ENCODE measurements around the gene CNTF. TPM values are rescaled to one million over a fixed set of nuclear protein-coding genes. Genes with fewer than 3 reads are reported as not detected.

The CNTF gene
- total and polyA plus RNA-seq, 9 donors: 0.22 to 2.0 (median 0.87) TPM

DNA sequence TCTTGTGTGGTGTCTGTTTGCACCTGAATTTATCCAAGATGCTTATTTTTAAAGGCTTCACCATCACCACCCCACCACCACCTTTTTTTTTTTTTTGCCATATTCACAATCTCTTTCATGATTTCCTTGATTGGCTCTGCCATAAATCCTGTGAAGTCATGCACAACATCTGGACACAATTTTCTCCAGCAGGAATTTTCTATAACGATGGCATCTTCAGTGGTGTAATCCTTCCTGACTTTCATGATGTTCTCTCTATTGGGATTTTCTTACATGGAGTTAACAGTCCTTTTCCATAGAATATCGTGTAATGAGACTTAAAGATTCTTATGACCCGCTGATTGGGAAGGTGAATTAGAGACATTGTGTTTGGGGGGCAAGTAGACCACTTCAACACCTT, 25.8 kb upstream of the CNTF start:
- Histone ChIP-seq H3K27me3 (no peaks in the 10 kb centered on the region), H3K4me3 (no peak overlapping the region), H3K9me3 (no peaks in the 10 kb centered on the region), H3K4me1 (ENCODE audit: insufficient read depth) (no peaks in the 10 kb centered on the region), H3K36me3 (no peaks in the 10 kb centered on the region), H3K27ac (no peak overlapping the region)
- 80 to 84% (median 82%) methylated on average over 3 of the region's 3 CpGs for WGBS, 3 donors
- no peak for TF ChIP-seq EP300 (IDR thresholded peaks at IDR 0.05)
- TF ChIP-seq, protein P1, sequence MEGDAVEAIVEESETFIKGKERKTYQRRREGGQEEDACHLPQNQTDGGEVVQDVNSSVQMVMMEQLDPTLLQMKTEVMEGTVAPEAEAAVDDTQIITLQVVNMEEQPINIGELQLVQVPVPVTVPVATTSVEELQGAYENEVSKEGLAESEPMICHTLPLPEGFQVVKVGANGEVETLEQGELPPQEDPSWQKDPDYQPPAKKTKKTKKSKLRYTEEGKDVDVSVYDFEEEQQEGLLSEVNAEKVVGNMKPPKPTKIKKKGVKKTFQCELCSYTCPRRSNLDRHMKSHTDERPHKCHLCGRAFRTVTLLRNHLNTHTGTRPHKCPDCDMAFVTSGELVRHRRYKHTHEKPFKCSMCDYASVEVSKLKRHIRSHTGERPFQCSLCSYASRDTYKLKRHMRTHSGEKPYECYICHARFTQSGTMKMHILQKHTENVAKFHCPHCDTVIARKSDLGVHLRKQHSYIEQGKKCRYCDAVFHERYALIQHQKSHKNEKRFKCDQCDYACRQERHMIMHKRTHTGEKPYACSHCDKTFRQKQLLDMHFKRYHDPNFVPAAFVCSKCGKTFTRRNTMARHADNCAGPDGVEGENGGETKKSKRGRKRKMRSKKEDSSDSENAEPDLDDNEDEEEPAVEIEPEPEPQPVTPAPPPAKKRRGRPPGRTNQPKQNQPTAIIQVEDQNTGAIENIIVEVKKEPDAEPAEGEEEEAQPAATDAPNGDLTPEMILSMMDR (IDR thresholded peaks at IDR 0.05): no peak
- intact Hi-C loops (cut with DNase I): no loop called here
- no peak for DNase-seq

DNA sequence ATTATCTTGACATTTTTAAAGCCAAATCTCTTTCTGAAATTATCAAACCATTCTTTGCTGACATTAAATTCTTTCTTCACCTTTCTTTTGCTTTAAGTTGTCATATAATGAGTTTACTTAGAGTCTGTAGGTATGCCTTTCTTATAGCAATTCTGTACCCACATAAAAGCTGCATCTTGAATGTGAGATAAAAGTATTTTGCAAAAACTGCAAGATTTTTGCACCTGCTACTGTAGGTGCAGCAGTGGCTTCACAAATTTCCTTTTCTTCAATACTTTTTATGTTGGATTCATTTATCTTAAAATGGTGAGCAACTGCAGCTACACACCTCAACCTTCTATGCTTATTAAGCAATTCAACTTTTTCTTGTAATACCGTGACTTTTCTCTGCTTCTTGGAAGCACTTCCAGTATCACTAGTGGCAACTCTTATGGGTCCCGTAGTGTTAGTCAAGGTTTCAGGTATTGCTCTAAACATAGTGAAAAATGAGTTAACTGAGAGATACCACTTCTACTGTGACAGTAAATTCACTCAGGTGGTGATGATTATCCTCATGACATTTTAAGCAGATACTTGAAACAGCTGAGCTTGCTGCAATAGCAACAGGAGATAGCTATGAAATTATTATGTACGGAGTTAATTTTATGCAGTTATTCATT, 24.9 kb upstream of the CNTF start:
- TF ChIP-seq POLR2A (IDR thresholded peaks at IDR 0.05) (no peak), EP300 (IDR thresholded peaks at IDR 0.05) (no peak)
- TF ChIP-seq, protein P1 (IDR thresholded peaks at IDR 0.05): no peak
- DNase-seq: no peak
- no peak overlapping the region for H3K4me3 ChIP-seq
- no peaks in the 10 kb centered on the region for H3K9me3 ChIP-seq
- no peaks in the 10 kb centered on the region for H3K27me3 ChIP-seq
- no peaks in the 10 kb centered on the region for H3K36me3 ChIP-seq
- H3K27ac ChIP-seq: no peak overlapping the region
- intact Hi-C loops (cut with DNase I): no loop called here
- H3K4me1 ChIP-seq (ENCODE audit: insufficient read depth): no peaks in the 10 kb centered on the region
- 73 to 79% (median 78%) methylated on average over 3 of the region's 3 CpGs for WGBS, 3 donors

DNA sequence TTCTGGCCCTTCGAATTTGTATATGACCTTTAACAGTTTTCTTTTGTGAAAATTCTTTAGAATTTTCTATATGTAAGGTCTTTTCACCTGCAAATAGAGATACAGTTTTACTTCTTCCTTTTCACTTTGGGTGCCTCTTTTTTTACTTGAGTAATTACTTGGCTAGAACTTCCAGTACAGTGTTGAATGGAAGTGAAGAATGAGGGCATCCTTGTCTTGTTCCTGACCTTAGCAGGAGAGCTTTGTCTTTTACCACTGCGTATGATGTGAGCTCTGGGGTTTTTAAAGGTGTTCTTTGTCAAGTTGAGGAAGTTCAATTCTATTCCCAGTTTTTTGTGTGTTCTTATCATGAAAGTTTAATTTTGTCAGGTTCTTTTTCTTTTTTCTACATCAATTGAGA, 22.0 kb upstream of the CNTF start:
- DNase-seq: no peak
- 80 to 81% (median 80%) methylated on average over 2 of the region's 2 CpGs for WGBS, 3 donors
- H3K36me3 ChIP-seq: no peaks in the 10 kb centered on the region
- TF ChIP-seq POLR2A (IDR thresholded peaks at IDR 0.05) (no peak), EP300 (IDR thresholded peaks at IDR 0.05) (no peak)
- TF ChIP-seq, protein P1 (IDR thresholded peaks at IDR 0.05): no peak
- no peak overlapping the region for H3K27ac ChIP-seq
- no peaks in the 10 kb centered on the region for H3K4me1 ChIP-seq (ENCODE audit: insufficient read depth)
- H3K9me3 ChIP-seq: no peaks in the 10 kb centered on the region
- no peaks in the 10 kb centered on the region for H3K27me3 ChIP-seq
- no peak overlapping the region for H3K4me3 ChIP-seq
- intact Hi-C loops (cut with DNase I): no loop called here

DNA sequence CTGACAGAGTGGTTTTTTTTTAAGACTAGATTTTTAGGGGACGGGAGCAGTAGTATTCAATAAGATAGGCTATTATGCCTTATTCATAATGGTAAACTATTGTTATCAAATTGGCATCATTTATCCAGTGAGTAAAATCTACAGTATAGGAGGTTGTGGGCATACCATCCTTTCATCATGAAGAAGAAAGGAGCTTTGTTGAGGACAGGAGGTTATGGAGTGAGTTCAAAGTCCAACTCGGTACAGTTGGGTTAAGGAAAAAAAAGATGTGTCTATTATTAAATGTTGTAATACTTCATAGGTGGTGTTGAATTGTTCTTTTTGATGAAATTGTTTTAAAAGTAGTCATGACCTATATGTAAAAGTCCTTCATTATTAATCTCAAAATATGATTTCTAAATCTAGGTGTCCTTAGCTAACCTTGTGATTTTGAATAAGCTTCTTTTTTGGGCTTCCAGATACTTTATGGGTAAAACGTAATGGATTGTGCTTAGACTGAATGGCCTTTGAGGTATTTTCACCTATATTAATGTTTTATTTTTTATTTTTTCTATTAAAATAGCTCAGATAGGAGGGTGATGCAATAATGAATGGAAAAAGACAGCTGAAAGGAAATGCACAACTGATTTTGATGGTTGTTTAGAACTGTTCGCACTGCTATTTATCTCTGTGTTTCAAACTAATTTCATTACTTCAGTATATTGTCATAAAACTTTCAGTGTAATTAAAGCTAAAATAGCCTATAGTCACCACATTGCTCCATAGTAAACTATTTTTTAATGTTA, 15.3 kb upstream of the CNTF start:
- Histone ChIP-seq H3K4me3 (no peak overlapping the region), H3K36me3 (no peaks in the 10 kb centered on the region), H3K4me1 (ENCODE audit: insufficient read depth) (no peaks in the 10 kb centered on the region), H3K9me3 (no peaks in the 10 kb centered on the region), H3K27me3 (no peaks in the 10 kb centered on the region), H3K27ac (no peak overlapping the region)
- 91 to 92% (median 92%) methylated on average over 4 of the region's 4 CpGs for WGBS, 3 donors
- no peak for DNase-seq
- no peak for TF ChIP-seq EP300 (IDR thresholded peaks at IDR 0.05)
- TF ChIP-seq, protein P1 (IDR thresholded peaks at IDR 0.05): no peak
- no peak for TF ChIP-seq POLR2A (IDR thresholded peaks at IDR 0.05)
- intact Hi-C loops (cut with DNase I): no loop called here
